IMR-90 (cell line): ENCODE measurements around the gene ATF5. TPM values are rescaled to one million over a fixed set of nuclear protein-coding genes. Genes with fewer than 3 reads are reported as not detected.

ENCODE experiments used
- ATAC-seq: fragments of 200-7000 bp; cut with Tn5 transposase; 2 replicates; pipeline ENCODE4 v1.9.1; 2020; ENCODE audit warnings: low read depth, mild to moderate bottlenecking, moderate library complexity
- BruUV-seq: library from RNA; stranded (reverse); fragments of 400-500 nt; replicated peaks from 2 replicates; lab custom pipeline; 2021; lab: Mats Ljungman, UMichigan
- CTCF ChIA-PET: fragments of 300-600 bp; formaldehyde crosslinking; extraction: SDS; loops from one replicate; lab custom pipeline; 2021; ENCODE audit warnings: antibody characterized with exemption; lab: Yijun Ruan, JAX
- POLR2A ChIA-PET: fragments of 300-600 bp; sonication (Branson Sonifier 250); formaldehyde crosslinking; loops from one replicate; lab custom pipeline; 2022; ENCODE audit warnings: antibody characterized with exemption; ENCODE audit not compliant: unreplicated experiment; lab: Charles Lee
- DNase-seq: peaks from one replicate; pipeline ENCODE4 v3.0.0; 2013
- H2AFZ ChIP-seq: replicated peaks from 2 replicates; pipeline ENCODE3; 2013; ENCODE audit warnings: low read length, mild to moderate bottlenecking; ENCODE audit not compliant: poor library complexity
- H2AK5ac ChIP-seq: 2 replicates; pipeline ENCODE4 v1.6.1; 2013; ENCODE audit warnings: low read depth, low read length, inconsistent platforms
- H2AK9ac ChIP-seq: replicated peaks from 2 replicates; pipeline ENCODE3; 2013; ENCODE audit warnings: mild to moderate bottlenecking, low read depth, low read length, moderate library complexity; ENCODE audit not compliant: poor library complexity
- H2BK120ac ChIP-seq: 2 replicates; pipeline ENCODE4 v1.6.1; 2013; ENCODE audit warnings: low read depth, low read length, inconsistent platforms
- H2BK15ac ChIP-seq: 3 replicates; pipeline ENCODE4 v1.6.1; 2013; ENCODE audit warnings: low read depth, low read length, inconsistent platforms
- H2BK20ac ChIP-seq: 2 replicates; pipeline ENCODE4 v1.6.1; 2013; ENCODE audit warnings: low read depth, mild to moderate bottlenecking, inconsistent platforms, low read length, moderate library complexity
- H2BK5ac ChIP-seq: 2 replicates; pipeline ENCODE4 v1.6.1; 2013; ENCODE audit warnings: mild to moderate bottlenecking, low read depth, low read length, inconsistent platforms; ENCODE audit not compliant: poor library complexity, severe bottlenecking
- H3K14ac ChIP-seq: replicated peaks from 2 replicates; pipeline ENCODE4 v1.6.1; 2013; ENCODE audit warnings: low read depth, low read length, inconsistent platforms
- H3K18ac ChIP-seq: 2 replicates; pipeline ENCODE4 v1.6.1; 2013; ENCODE audit warnings: low read depth, low read length, control low read depth
- H3K23ac ChIP-seq: 2 replicates; pipeline ENCODE4 v1.6.1; 2013; ENCODE audit warnings: low read depth, low read length, inconsistent platforms
- H3K27ac ChIP-seq: 2 replicates; pipeline ENCODE4 v1.5.1; 2013; ENCODE audit warnings: mild to moderate bottlenecking, control low read depth, low read length; ENCODE audit not compliant: insufficient read depth
- H3K27me3 ChIP-seq: 2 replicates; pipeline ENCODE4 v1.6.1; 2013; ENCODE audit warnings: low read length; ENCODE audit not compliant: control insufficient read depth, insufficient read depth
- H3K36me3 ChIP-seq: 2 replicates; pipeline ENCODE4 v1.6.1; 2013; ENCODE audit warnings: low read length, mixed read lengths; ENCODE audit not compliant: control insufficient read depth, insufficient read depth
- H3K4ac ChIP-seq: 2 replicates; pipeline ENCODE4 v1.6.1; 2013; ENCODE audit warnings: low read depth, low read length, inconsistent platforms
- H3K4me1 ChIP-seq: 2 replicates; pipeline ENCODE4 v1.6.1; 2013; ENCODE audit warnings: low read length, mixed read lengths; ENCODE audit not compliant: control insufficient read depth, insufficient read depth
- H3K4me2 ChIP-seq: 2 replicates; pipeline ENCODE4 v1.6.1; 2013; ENCODE audit warnings: low read depth, mild to moderate bottlenecking, control low read depth, low read length, moderate library complexity
- H3K4me3 ChIP-seq: 2 replicates; pipeline ENCODE4 v1.5.1; 2013; ENCODE audit warnings: low read depth, mild to moderate bottlenecking, control low read depth, low read length, moderate library complexity; ENCODE audit not compliant: insufficient read depth
- H3K56ac ChIP-seq: 2 replicates; pipeline ENCODE4 v1.6.1; 2013; ENCODE audit warnings: low read length, inconsistent platforms; ENCODE audit not compliant: insufficient read depth; ENCODE audit errors: extremely low read depth
- H3K79me1 ChIP-seq, 2 experiments: 2 replicates each; pipeline ENCODE4 v1.6.1; 2013; ENCODE audit warnings: low read length in 2 of 2, inconsistent platforms in 1 of 2, low read depth in 1 of 2
- H3K9ac ChIP-seq: 2 replicates; pipeline ENCODE4 v1.6.1; 2013; ENCODE audit warnings: low read depth, low read length, control low read depth
- H3K9me1 ChIP-seq: 2 replicates; pipeline ENCODE4 v1.6.1; 2013; ENCODE audit warnings: low read length, inconsistent platforms; ENCODE audit not compliant: insufficient read depth
- H3K9me3 ChIP-seq: 2 replicates; pipeline ENCODE4 v1.6.1; 2013; ENCODE audit warnings: low read length; ENCODE audit not compliant: control insufficient read depth, insufficient read depth
- H4K20me1 ChIP-seq: 2 replicates; pipeline ENCODE4 v1.6.1; 2013; ENCODE audit warnings: low read length, inconsistent platforms; ENCODE audit not compliant: insufficient read depth
- H4K5ac ChIP-seq: 2 replicates; pipeline ENCODE4 v1.6.1; 2013; ENCODE audit warnings: mild to moderate bottlenecking, low read depth, low read length, control low read depth
- H4K8ac ChIP-seq, 2 experiments: 2 replicates each; pipeline ENCODE4 v1.6.1; 2013; ENCODE audit warnings: low read depth in 2 of 2, low read length in 2 of 2, control low read depth in 1 of 2, inconsistent platforms in 1 of 2
- H4K91ac ChIP-seq: 2 replicates; pipeline ENCODE4 v1.6.1; 2013; ENCODE audit warnings: low read depth, low read length, inconsistent platforms; ENCODE audit not compliant: insufficient read depth
- BHLHE40 ChIP-seq: fragments of 150-350 bp; IDR thresholded peaks from 2 replicates; pipeline ENCODE4 v1.6.1; 2016; ENCODE audit warnings: mild to moderate bottlenecking, low read depth, low read length
- CEBPB ChIP-seq: IDR thresholded peaks from 2 replicates; pipeline ENCODE4 v1.6.1; 2012; ENCODE audit warnings: low read depth, low read length, improper control_type of control experiment
- CHD1 ChIP-seq: IDR thresholded peaks from 2 replicates; pipeline ENCODE4 v1.6.1; 2012; ENCODE audit warnings: low read depth, low read length, improper control_type of control experiment
- CTCF ChIP-seq: conservative IDR thresholded peaks from 2 replicates; pipeline ENCODE4 v1.5.1; 2012; ENCODE audit warnings: mild to moderate bottlenecking, low read depth, low read length, improper control_type of control experiment
- ELK1 ChIP-seq: fragments of 150-350 bp; IDR thresholded peaks from 2 replicates; pipeline ENCODE4 v1.6.1; 2016; ENCODE audit warnings: low read depth, mild to moderate bottlenecking, low read length, moderate library complexity, borderline replicate concordance
- FOS ChIP-seq: fragments of 150-350 bp; IDR thresholded peaks from 2 replicates; pipeline ENCODE4 v1.6.1; 2016; ENCODE audit warnings: low read depth, low read length
- MAFK ChIP-seq: IDR thresholded peaks from 2 replicates; pipeline ENCODE4 v1.6.1; 2012; ENCODE audit warnings: low read depth, low read length, improper control_type of control experiment
- MXI1 ChIP-seq: IDR thresholded peaks from 2 replicates; pipeline ENCODE4 v1.6.1; 2012; ENCODE audit warnings: low read depth, mild to moderate bottlenecking, low read length, moderate library complexity, borderline replicate concordance
- NFE2L2 ChIP-seq: fragments of 150-350 bp; IDR thresholded peaks from 2 replicates; pipeline ENCODE4 v1.6.1; 2016; ENCODE audit warnings: low read depth, mild to moderate bottlenecking, low read length
- POLR2A ChIP-seq: IDR thresholded peaks from 2 replicates; pipeline ENCODE4 v1.6.1; 2012; ENCODE audit warnings: mild to moderate bottlenecking, low read depth, low read length
- RAD21 ChIP-seq: IDR thresholded peaks from 2 replicates; pipeline ENCODE4 v1.6.1; 2012; ENCODE audit warnings: low read length, improper control_type of control experiment
- RCOR1 ChIP-seq: IDR thresholded peaks from 2 replicates; pipeline ENCODE4 v1.6.1; 2012; ENCODE audit warnings: mild to moderate bottlenecking, low read length, improper control_type of control experiment; ENCODE audit not compliant: insufficient replicate concordance
- RFX5 ChIP-seq: IDR thresholded peaks from 2 replicates; pipeline ENCODE4 v1.8.0; 2012; ENCODE audit warnings: low read depth, mild to moderate bottlenecking, low read length, moderate library complexity
- SMC3 ChIP-seq: fragments of 150-350 bp; IDR thresholded peaks from 2 replicates; pipeline ENCODE4 v1.6.1; 2016; ENCODE audit warnings: low read depth, mild to moderate bottlenecking, antibody characterized with exemption, low read length, moderate library complexity
- USF2 ChIP-seq: fragments of 150-350 bp; IDR thresholded peaks from 2 replicates; pipeline ENCODE4 v1.6.1; 2017; ENCODE audit warnings: mild to moderate bottlenecking, antibody characterized with exemption, low read length, low read depth
- WGBS, 2 experiments: methylation state at CpG; one replicate each; pipeline versions ENCODE4 v1.1.5 to v1.1.7; 2013; ENCODE audit warnings: missing lambda C conversion rate in 2 of 2; ENCODE audit not compliant: insufficient read length in 1 of 2; ENCODE audit errors: extremely low coverage in 2 of 2; 5-methylcytosine and 5-hydroxymethylcytosine counted together
- dilution Hi-C: fragments of 300-500 bp; cut with HindIII; formaldehyde crosslinking; loops from one replicate; pipeline ENCODE4 v1.14.3; 2018; ENCODE audit warnings: low sequenced_read_pairs; ENCODE audit not compliant: unreplicated experiment
- in situ Hi-C: fragments of 300-500 bp; cut with MboI; formaldehyde crosslinking; loops from 3 replicates; pipeline ENCODE4 v1.14.3; 2019; ENCODE audit warnings: low sequenced_read_pairs, inconsistent platforms, mixed read lengths
- intact Hi-C: fragments of 100-400 bp; cut with micrococcal nuclease; formaldehyde crosslinking; loops from 2 replicates; pipeline ENCODE4 v1.10.0; 2022
- polyA plus RNA-seq, 3 experiments: library from polyadenylated mRNA; depleted of rRNA; stranded (reverse); fragments of >200 nt; gene quantifications; 2 replicates each; pipeline ENCODE4 v1.2.3, GENCODE V29; 2012; ENCODE audit warnings: low replicate concordance in 1 of 3
- total RNA-seq: library from RNA; depleted of rRNA; stranded (reverse); fragments of >200 nt; gene quantifications from 2 replicates; pipeline ENCODE4 v1.2.3, GENCODE V29; 2012

The ATF5 gene
- total and polyA plus RNA-seq, 2 of the 4 experiments (the other 2 are of a cell fraction), result 2.7 to 15.7 TPM

- no peak overlapping the region for H3K9ac ChIP-seq
- no peaks in the 10 kb centered on the region for H3K9me3 ChIP-seq
- no peak overlapping the region for H3K14ac ChIP-seq
- H3K79me1 ChIP-seq, result no peaks in the 10 kb centered on the region
- no peak overlapping the region for H2BK15ac ChIP-seq
- H3K9me1 ChIP-seq, result no peaks in the 10 kb centered on the region
- H4K91ac ChIP-seq, result no peak overlapping the region
- no peak overlapping the region for H3K56ac ChIP-seq
- H2AFZ ChIP-seq, result peak overlapping the region; percentile 87
- peaks cover 2% of the 10 kb centered on the region; the same call in 1 of the 2 replicates for H3K4me1 ChIP-seq
- BruUV-seq, result no TSS peak
- H2BK20ac ChIP-seq, result no peak overlapping the region
- peaks cover 12% of the 10 kb centered on the region; the same call in 1 of the 2 replicates for H3K36me3 ChIP-seq
- no peak overlapping the region for H3K27ac ChIP-seq
- H2AK9ac ChIP-seq, result peak overlapping the region; percentile 22
- H3K23ac ChIP-seq, result no peak overlapping the region
- no peaks in the 10 kb centered on the region for H4K20me1 ChIP-seq
- H2BK120ac ChIP-seq, result no peak overlapping the region
- H2BK5ac ChIP-seq, result no peak overlapping the region
- in situ Hi-C loops (no loop called here), intact Hi-C loops (no loop called here), dilution Hi-C loops (no loop called here)
- 33% methylated on average over 51 of the region's 71 CpGs; no CpG with 5 or more reads in 1 of the 2 experiments for WGBS, 2 experiments
- ATAC-seq, result peak; percentile 45
- no peak overlapping the region for H3K18ac ChIP-seq
- H3K4me2 ChIP-seq, result peak overlapping the region; percentile 21
- no peak overlapping the region for H3K4ac ChIP-seq
- H3K27me3 ChIP-seq, result peaks cover 8% of the 10 kb centered on the region; the same call in 1 of the 2 replicates
- ChIA-PET CTCF (interaction anchor here (0.5 kb wide), 1 partner anchor 42 kb away, joined by 3 read pairs; no protein-coding TSS in a partner anchor), POLR2A (no interaction called here)
- H3K4me3 ChIP-seq, result peak overlapping the region; percentile 6; the same call in 1 of the 2 replicates
- DNase-seq, result peak; percentile 61
- H2AK5ac ChIP-seq, result no peak overlapping the region
- H4K5ac ChIP-seq, result no peak overlapping the region
- no peak overlapping the region for H4K8ac ChIP-seq
- peak; percentile 35 for TF ChIP-seq SMC3
- TF ChIP-seq CEBPB, result no peak
- no peak for TF ChIP-seq BHLHE40
- TF ChIP-seq FOS, result no peak
- no peak for TF ChIP-seq NFE2L2
- peak; percentile 61; the same call in 1 of the 2 replicates for TF ChIP-seq USF2
- TF ChIP-seq CHD1, result no peak
- peak; percentile 41 for TF ChIP-seq RAD21
- TF ChIP-seq POLR2A, result no peak
- no peak for TF ChIP-seq RCOR1
- TF ChIP-seq RFX5, result no peak
- no peak for TF ChIP-seq ELK1
- peak; percentile 70; the same call in 1 of the 2 replicates for TF ChIP-seq MXI1
- no peak for TF ChIP-seq MAFK
- peak; percentile 66 for TF ChIP-seq CTCF
Measured at GRCh38 chr19:49889687-49890348, 39.2 kb upstream of the ATF5 start.
